GM19043 (cell line): ENCODE measurements around the gene ESPNL.

Experiments
- ATAC-seq: cut with Tn5 transposase; IDR thresholded peaks from one replicate; pipeline ENCODE4 v1.9.1; 2021; ENCODE audit warnings: low read depth; ENCODE audit not compliant: unreplicated experiment

The ESPNL gene

DNA sequence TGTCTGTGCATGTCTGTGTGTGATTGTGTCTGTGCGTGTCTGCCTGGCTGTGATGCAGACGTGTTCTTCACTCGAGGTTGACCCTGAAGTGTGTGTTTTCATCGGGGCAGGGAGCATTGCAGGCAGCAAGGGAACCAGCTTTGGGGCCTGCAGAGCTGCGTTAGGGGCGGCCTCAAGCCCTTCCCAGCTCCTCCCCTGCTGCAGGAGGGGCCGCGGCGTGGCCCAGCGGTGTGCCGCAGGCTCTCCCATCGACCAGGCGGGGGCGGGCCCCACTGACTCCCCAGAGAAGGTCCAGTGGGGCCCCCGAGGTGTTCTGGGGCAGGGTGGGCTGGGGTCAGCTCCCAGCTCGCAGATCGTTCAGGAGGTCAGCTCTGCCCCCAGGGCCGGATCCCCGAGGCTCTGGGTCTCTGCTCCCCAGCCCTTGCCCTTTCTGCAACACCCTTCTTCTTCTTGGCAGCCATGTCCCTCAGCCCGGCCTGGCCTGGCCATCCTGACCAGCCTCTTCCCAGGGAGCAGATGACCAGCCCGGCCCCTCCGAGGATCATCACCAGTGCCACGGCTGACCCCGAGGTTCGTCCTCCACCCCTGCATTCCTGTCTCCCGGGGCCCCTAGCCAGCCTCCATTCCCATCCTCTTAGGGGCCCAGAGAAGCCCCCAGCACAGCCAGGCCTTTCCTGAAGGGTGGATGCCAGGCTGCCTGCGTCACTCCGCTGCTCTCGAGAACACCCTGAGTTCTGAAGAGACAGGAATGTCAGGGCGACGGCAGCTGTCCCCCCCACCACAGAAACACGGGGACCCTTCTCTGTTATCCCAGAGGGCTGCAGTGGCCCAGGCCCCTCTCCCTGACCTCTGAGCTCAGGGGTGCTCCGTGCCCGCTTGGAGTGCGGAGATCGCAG lies 27.3 kb downstream of the ESPNL start:
- no peak for ATAC-seq

DNA sequence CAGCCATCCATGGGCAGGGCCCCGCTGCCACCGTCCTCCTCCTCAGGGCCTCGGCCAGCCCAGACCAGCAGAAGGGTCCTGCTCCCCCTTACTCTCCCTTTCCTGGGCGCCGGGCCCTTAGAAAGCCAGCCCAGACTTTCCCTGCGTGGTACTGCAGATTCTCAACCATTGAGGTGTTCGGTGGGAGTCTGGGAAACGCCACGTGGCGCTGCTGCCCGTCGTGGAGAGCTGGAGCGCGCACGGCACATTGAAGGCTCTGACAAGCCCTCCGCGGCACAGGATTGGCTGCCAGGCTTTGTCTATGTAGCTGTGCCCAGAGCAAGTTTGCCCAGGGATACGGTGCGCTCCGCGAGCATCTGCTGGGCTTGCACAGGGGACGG lies 27.9 kb downstream of the ESPNL start:
- ATAC-seq: no peak

GRCh38 chr2:238128534-238129001 lies 28.4 kb downstream of the ESPNL start:
- ATAC-seq: no peak

- no peak for ATAC-seq
Observed at GRCh38 chr2:238129166-238130010, 29.2 kb downstream of the ESPNL start.

GRCh38 chr2:238130111-238130695 lies 30.1 kb downstream of the ESPNL start:
- ATAC-seq: no peak

GRCh38 chr2:238130696-238131628 lies 30.8 kb downstream of the ESPNL start:
- ATAC-seq: no peak

GRCh38 chr2:238131761-238132462 lies 31.8 kb downstream of the ESPNL start:
- no peak for ATAC-seq

- ATAC-seq: no peak
Observed at GRCh38 chr2:238132463-238133450, 32.6 kb downstream of the ESPNL start.

DNA sequence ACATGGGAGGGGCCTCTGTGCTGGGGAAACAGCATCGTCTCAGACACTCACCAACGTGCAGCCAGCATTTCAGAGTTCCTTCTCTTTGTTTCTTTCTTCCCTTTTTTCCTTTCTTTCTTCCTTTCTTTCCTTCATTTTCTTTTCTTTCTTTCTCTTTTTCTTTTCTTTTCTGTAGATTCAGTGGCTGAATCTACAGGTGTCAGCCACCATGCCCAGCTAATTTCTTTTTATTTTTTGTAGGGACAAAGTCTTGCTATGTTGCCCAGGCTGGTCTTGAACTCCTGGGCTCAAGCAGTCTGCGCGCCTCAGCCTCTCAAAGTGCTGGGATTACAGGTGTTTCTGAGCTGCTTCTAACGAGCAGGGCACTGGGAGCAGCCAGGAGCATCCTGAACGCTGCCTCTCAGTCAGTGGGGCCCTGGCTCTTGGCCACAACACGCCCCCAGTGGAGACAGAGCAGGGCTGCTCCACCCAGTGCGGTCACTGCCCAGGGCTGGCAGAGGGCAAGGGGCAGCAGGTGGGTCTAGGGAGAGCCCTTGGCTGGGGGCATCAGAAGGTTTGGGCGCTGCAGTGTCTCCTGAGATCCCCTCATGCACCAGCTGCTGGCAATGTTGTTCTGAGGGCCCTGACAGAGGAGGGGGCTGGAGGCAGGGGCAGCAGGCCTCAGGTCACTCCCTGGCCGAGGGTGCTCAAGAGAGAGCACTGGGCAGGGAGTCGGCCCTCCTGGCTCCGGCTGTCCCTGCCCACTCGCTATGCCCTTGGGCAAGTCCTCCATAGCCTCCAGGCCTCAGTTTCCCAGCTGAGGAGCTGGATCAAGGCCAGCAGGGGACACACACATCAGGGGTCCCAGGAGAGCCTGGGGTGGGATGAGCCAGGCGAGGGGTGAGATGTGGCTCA lies 33.6 kb downstream of the ESPNL start:
- ATAC-seq: no peak

- ATAC-seq: no peak
Observed at GRCh38 chr2:238134393-238134785, 34.2 kb downstream of the ESPNL start.

DNA sequence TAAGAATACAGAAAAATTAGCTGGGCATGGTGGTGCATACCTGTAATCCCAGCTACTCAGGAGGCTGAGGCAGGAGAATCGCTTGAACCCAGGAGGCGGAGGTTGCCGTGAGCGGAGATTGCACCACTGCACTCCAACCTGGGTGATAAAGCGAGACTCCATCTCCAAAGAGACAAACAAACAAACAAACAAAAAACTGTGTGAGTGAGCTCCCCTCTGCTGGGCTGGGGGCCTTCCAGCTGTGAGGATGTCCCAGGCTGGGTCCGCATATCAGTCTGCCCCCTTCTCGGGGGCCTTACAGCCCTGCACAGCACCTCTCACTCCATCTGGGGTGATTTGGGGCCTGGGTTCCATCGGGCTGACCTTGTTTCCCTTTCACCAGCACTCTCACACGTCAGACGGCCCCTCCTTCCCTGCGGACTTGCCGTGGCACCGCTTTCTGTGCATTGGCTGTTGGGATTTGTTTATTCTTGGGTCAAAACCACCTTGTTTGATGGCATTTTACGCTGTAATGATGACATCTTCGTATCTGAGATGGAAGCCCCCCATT lies 35.5 kb downstream of the ESPNL start:
- ATAC-seq: no peak

DNA sequence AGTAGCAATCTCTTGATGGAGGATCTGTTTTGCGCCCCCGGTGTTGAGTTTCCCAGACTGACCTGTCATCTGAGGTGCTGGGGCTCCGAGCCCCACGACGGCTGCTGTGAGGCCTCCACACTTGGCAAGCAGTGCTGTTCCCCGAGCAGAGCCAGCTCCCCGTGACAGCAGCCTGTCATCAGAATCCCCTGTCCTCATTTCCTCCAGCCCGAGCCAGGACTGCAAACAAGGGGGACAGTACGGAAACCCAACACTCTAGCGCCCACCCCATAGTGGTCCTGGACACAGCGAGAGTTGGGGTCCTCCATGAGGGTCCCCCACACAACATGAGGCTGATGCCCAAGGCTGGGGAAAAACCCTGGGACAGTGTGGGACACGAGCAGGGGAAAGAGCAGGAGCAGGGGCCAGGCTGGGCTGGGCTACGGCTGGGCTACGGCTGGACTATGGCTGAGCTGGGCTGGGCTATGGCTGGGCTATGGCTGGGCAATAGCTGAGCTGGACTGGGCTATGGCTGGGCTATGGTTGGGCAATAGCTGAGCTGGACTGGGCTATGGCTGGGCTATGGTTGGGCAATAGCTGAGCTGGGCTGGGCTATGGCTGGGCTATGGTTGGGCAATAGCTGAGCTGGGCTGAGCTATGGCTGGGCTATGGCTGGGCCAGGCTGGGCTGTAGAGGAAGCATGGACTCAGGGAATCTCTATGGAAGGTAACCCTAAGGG lies 36.8 kb downstream of the ESPNL start:
- no peak for ATAC-seq

DNA sequence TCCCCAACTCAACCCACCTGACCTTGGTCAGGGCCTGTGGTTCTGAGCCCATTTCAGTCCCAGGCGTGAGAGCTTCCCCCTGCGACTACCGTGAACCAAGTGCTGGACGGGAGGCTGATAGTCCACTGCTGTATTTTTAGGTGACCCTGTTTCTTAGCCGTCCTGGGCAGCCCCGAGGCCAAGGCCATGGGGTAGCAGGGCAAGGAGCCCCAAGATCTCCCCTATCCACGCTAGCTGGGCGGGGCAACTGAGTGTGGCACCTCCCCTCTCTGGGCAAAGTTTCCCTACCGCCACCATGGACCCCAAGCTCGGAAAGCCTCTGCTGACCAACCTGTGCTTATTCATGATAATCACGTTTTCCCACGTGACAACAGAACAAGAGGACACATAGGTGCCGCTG lies 37.7 kb downstream of the ESPNL start:
- ATAC-seq: no peak

DNA sequence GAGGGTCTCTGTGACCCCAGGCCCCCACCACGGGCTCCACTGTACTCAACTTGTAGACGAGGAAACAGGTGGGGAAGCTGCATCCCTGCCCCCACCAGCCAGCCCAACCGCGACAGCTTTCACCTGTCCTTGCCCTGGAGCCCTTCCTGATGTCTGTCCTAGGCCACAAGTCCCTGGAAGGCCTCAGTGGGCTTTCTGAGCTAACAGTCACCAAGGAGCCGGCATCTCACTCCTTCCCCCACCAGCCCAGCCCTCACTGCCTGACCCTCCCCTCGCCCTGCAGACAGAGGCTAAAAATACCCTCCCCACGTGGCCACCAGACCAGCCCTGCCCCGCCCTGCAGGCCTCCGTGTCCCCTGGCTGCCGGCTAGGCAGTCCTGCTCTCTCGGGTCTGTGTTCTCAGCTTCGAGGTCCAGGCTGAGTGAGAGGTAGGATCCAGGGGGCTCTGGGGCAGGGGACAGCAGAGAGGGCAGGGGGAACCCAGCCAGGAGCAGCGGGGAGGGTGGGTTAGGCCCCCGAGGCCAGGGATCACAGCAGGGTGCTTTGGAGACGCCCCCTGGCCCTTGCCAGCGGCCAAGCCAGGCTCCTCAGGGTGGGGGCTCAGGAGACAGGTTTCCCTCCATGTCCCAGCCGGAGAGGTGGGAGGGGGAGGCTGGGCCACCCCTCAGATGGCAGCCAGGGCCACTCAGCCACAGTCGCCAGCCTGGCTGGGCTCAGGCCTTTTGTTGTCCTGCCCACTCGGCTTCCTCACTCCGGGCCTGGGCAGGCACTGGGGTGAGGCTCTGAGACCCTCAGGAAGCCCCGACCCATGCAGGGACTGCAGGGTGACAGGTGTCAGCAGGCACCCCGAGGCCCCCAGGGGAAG lies 38.4 kb downstream of the ESPNL start, which contains the start of gene KLHL30:
Gene KLHL30, plus strand, starts transcription at position 338 of the 865 bp plus-strand sequence. CDS start 2,087 bp downstream, outside the sequence.
- no peak for ATAC-seq
